ENCODE measurements around the gene JARID2. TPM values are rescaled to one million over a fixed set of nuclear protein-coding genes. Genes with fewer than 3 reads are reported as not detected.
A peak's percentile ranks its signal among the peaks of the same experiment; 100 is the strongest.

The JARID2 gene
- total RNA-seq, 1 experiment from 2014 or later, result 180 TPM

- TF ChIP-seq NFYB (CRISPR knock-in tag; conservative IDR thresholded peaks at IDR 0.05; ENCODE audit: low read depth) (no peak), GTF2I (CRISPR knock-in tag; conservative IDR thresholded peaks at IDR 0.05) (no peak), OVOL2 (CRISPR knock-in tag; IDR thresholded peaks at IDR 0.05; ENCODE audit: borderline replicate concordance) (no peak), CDX4 (CRISPR knock-in tag; IDR thresholded peaks at IDR 0.05; ENCODE audit: borderline replicate concordance) (no peak), TEAD4 (CRISPR knock-in tag; IDR thresholded peaks at IDR 0.05) (no peak)
Observed at GRCh38 chr6:15386756-15387112, 140.9 kb downstream of the JARID2 start (continued).

- ATAC-seq (no peak), DNase-seq (ENCODE audit: low spot score) (no peak)
- H3K9me3 Mint-ChIP-seq, result no peaks in the 10 kb centered on the region
- CTCF ChIA-PET, result no interaction called here
- TF ChIP-seq ZNF416 (CRISPR knock-in tag; IDR thresholded peaks at IDR 0.05), result no peak
- TF ChIP-seq USF2 (CRISPR knock-in tag; IDR thresholded peaks at IDR 0.05), result no peak
- no peak for TF ChIP-seq NR2C2 (CRISPR knock-in tag; IDR thresholded peaks at IDR 0.05)
- no peak for TF ChIP-seq ARID4B (CRISPR knock-in tag; IDR thresholded peaks at IDR 0.05; ENCODE audit: borderline replicate concordance)
- TF ChIP-seq CREB1 (CRISPR knock-in tag; IDR thresholded peaks at IDR 0.05), result no peak
- TF ChIP-seq GTF2I (CRISPR knock-in tag; conservative IDR thresholded peaks at IDR 0.05), result no peak
- TF ChIP-seq EMX1 (CRISPR knock-in tag; IDR thresholded peaks at IDR 0.05), result no peak
- TF ChIP-seq RORB (CRISPR knock-in tag; IDR thresholded peaks at IDR 0.05), result no peak
- no peak for TF ChIP-seq ZNF281 (CRISPR knock-in tag; IDR thresholded peaks at IDR 0.05)
- no peak for TF ChIP-seq MLX (CRISPR knock-in tag; IDR thresholded peaks at IDR 0.05)
- no peak for TF ChIP-seq SP1 (CRISPR knock-in tag; conservative IDR thresholded peaks at IDR 0.05)
- TF ChIP-seq NFATC4 (CRISPR knock-in tag; IDR thresholded peaks at IDR 0.05), result no peak
- TF ChIP-seq IRF2 (CRISPR knock-in tag; IDR thresholded peaks at IDR 0.05; ENCODE audit: borderline replicate concordance, low read depth), result no peak
- peak overlapping the region; percentile 21; the same call in 1 of the 2 replicates for H3K27ac Mint-ChIP-seq
- H3K4me3 Mint-ChIP-seq, result no peak overlapping the region
- no peaks in the 10 kb centered on the region for H3K27me3 Mint-ChIP-seq (ENCODE audit: low read depth)
- POLR2A ChIA-PET, result interaction anchor here (0.6 kb wide), 1 partner anchor 137 kb away, joined by 3 read pairs; no protein-coding TSS in a partner anchor
- 0 out of 2 replicates have a peak, but pooled peaks cover 3% of the 10 kb centered on the region for H3K36me3 Mint-ChIP-seq
- H3K4me1 Mint-ChIP-seq, result peaks cover 92% of the 10 kb centered on the region
Observed at GRCh38 chr6:15387118-15387517, 141.2 kb downstream of the JARID2 start.

Measured in WTC11 (cell line).